ENCODE data around the gene PRKX.
"Not testable (repeated sequence)": the region's sequence is repeated elsewhere in the genome, so short reads cannot be mapped to it uniquely, and the experiment has no call there.

The PRKX gene

DNA sequence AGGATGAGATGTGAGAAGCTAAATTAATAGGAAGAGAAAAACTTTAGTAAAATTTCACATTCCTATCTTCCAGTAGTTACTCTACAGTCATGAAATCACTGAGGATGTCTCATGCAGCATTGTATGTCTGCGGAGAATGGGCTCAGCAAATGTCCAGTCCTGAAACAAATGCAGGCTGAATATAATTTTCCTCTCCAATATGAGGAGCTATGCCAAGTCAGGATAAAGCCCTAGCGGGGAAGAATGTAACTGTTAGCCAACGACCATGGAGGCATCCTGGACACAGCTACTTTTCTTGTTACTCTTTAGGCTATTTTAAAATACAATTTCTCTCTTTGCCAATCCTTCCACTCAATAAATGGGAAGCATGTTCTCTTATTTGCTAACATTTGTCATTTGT, 127.7 kb downstream of the PRKX start:
- no peak for DNase-seq

DNA sequence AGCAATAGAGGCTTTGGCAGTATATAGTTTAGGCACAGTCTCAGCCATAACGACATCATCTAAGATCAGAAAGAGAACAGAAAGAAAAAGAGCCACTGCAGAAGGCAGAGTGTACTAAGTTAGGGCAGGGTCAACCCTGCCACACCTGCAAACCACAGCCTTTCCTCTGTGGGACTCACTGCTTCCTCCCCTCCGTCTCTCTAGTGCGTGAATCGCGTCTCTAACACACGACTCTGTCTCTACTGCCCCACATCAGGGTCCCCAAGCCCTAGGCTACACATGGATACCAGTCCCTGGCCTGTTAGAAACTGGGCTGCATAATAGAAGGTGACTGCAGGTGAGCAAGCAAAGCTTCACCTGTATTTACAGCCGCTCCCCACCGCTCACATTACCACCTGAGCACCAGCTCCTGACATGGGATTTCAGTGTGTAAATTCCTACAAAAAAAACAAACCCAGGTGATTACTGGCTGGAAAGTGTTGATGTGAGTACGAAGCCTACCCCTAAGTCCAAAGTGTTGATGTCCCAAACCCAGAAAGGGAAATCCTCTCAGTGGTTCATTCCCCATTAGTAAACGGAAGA, 128.9 kb downstream of the PRKX start:
- DNase-seq = no peak

DNA sequence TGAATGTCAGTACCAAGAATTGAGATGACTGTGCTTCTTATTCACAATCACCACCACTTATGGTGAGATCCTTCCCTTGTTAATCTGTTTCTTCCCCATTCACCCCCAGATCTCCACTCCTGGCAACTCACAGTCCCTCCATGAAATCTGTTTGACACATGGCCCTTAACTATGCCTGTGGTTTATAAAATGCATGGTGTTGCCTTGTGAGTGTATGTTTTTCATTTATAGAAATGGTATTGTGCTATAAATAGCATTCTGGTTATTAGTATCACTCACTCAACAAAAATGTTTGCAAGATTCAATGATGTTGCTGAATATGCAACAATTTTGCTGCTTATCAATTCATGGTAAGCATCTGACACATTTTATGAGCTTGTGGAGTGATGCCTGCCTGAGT, 131.0 kb downstream of the PRKX start:
- no peak for DNase-seq

DNA sequence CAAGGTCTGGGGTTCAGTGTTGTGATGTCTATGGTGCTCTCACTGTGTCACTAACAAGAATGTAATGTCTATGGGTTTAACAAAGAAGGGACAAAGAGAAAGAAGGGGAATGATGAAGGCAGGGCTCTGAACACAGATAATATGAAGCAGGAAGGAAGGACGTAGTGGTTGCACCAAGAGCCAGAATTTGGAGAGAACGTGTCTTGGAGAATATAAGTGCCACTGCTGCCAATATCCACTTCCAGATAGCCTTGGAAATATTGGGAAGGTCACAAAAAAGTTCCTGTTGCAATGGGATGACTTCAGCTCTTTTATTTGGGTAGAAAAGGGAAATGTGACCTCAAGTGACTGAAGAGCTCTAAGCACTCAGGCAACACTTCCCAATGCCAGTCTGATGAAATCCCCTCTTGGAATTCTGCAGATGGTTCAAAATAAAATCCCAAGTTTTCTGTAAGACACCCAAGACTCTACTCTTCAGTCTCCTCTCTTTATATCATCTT, 131.8 kb downstream of the PRKX start:
- no peak for DNase-seq

DNA sequence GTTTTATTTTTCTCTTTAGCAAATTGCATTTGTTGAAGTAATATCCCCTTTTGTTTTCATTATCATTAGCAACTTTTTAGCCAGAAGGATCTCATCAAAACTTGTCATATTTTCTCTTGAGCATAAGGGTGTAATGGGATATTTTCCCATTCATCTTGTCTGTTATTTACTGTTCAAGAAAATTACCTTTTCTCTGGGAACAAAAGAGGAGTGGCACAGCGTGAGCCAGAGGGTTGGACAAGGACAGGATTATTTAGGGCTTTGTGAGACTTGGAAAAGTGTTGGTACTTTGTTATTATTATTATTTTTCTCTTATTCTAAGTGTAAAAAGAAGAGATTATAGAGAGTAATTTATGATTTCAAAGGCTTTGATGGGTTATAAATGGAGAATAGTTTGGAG, 135.9 kb downstream of the PRKX start:
- DNase-seq = no peak

DNA sequence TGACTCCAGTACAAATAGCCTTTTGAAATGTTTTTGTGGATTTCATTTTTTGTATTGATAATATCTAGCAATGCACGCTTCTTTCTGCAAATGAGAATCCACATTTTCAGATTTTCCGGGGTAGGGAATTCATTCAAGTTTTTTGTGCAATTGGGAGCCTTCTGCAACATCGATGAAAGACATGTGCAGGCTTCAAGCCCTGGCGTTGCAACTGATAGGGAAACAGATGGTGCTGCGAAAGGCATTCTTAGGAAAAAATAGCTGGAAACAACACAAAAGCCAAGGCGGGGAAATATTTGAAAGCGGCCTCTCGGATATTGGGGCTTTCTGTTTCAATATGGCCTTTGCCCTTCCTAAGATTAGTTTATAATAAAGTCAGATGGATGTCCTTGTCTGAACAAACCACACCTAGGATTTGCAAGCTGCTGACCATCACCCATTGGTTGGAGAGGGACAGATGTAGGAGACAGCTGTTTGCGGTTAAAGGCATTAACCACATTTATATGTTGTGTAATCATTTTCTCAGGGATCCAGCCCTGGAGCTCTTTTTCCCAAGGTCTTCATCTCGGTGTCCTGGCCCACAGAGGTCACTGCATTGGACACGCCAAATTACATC, 136.5 kb downstream of the PRKX start:
- no peak for DNase-seq

DNA sequence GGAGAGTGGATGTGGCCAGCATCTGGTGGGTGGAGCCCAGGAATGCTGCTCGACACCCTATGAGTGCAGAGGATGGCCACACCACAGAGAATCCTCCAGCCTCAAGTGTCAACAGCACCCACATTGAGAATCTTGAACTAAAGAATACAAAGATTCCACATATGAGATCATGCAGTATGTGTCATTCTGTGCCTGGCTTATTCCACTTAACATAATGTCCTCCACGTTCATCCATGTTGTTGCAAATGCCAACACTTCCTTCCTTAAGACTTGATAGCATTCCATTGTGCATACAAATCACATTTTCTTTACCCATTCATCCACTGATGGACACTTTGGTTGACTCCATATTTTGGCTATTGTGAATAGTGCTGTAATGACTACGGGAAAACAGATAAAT, 145.8 kb downstream of the PRKX start:
- DNase-seq = no peak

DNA sequence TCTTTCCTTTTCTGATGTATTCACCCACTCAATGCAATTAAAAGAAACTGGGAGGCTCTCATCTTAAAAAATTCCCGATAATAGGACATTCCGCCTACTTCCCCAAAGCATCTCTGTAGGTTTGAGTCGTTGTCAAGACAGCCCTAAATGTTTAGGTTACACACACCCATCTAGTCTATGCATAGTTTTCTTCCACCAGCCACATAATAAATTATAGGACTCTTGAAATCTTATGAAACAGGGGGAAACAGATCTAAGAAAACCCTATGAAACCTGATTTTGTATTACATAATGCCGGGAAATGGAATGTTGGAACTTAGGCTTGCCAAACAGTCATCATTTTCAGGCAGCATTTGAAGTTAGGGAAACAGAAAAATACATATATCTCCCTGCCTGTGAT, 150.0 kb downstream of the PRKX start:
- DNase-seq = no peak

DNA sequence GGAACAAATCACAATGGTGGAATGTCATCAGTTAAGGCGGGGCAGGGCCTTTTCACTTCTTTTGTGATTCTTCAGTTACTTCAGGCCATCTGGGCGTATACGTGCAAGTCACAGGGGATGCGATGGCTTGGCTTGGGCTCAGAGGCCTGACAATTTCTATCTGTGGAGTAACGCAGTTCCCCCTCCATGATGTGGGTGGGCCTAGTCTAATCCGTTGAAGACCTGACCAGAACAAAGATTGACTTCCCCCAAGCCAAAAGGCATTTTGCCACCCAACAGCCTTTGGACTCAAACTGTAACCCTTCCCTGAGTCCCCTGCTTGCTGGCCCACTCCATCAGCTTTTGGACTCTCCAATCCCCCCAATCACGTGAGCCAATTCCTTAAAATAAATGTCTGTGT, 153.4 kb downstream of the PRKX start:
- DNase-seq = not testable (repeated sequence)

Measured in nucleus accumbens (tissue), 56 donors.